H1 (cell line): ENCODE data around the gene PLXNA4. TPM values are rescaled to one million over a fixed set of nuclear protein-coding genes. Genes with fewer than 3 reads are reported as not detected.

Experiments used
- CTCF ChIA-PET: fragments of 300-600 bp; sonication (Branson Sonifier 250); formaldehyde crosslinking; loops from one replicate; lab custom pipeline; 2021; ENCODE audit not compliant: partially characterized antibody; lab: Charles Lee
- POLR2A ChIA-PET: fragments of 300-600 bp; sonication (Branson Sonifier 250); formaldehyde crosslinking; loops from one replicate; lab custom pipeline; 2021; ENCODE audit warnings: inconsistent platforms; ENCODE audit not compliant: partially characterized antibody; lab: Charles Lee
- DNase-seq, 2 experiments: peaks; one replicate each; pipeline versions ENCODE4 v3.0.0 to v3.0.0-alpha.2; 2010 to 2022; ENCODE audit warnings: low spot score in 2 of 2, low read depth in 1 of 2, mixed read lengths in 1 of 2
- FAIRE-seq: peaks from 2 replicates; lab custom pipeline; 2011; peaks lifted over from hg19 to GRCh38; lab: Jason Lieb, UNC
- H2AFZ ChIP-seq: 2 replicates; pipeline ENCODE4 v1.8.1; 2012; ENCODE audit warnings: low read length, inconsistent platforms
- H2AK5ac ChIP-seq: 2 replicates; pipeline ENCODE4 v1.6.1; 2013; ENCODE audit warnings: low read depth, low read length
- H2BK120ac ChIP-seq: replicated peaks from 2 replicates; pipeline ENCODE3; 2013; ENCODE audit warnings: low read depth, low read length, inconsistent platforms
- H2BK12ac ChIP-seq: 2 replicates; pipeline ENCODE4 v1.6.1; 2013; ENCODE audit warnings: low read depth, low read length
- H2BK15ac ChIP-seq: 2 replicates; pipeline ENCODE4 v1.6.1; 2013; ENCODE audit warnings: low read length
- H2BK20ac ChIP-seq: 2 replicates; pipeline ENCODE4 v1.6.1; 2013; ENCODE audit warnings: low read length
- H2BK5ac ChIP-seq: 2 replicates; pipeline ENCODE4 v1.6.1; 2013; ENCODE audit warnings: low read depth, low read length
- H3K14ac ChIP-seq: 2 replicates; pipeline ENCODE4 v1.6.1; 2013; ENCODE audit warnings: inconsistent platforms; ENCODE audit not compliant: insufficient read length
- H3K18ac ChIP-seq: 2 replicates; pipeline ENCODE4 v1.6.1; 2013; ENCODE audit warnings: low read length; ENCODE audit errors: extremely low read depth
- H3K23ac ChIP-seq: 2 replicates; pipeline ENCODE4 v1.6.1; 2013; ENCODE audit warnings: inconsistent platforms; ENCODE audit not compliant: insufficient read length
- H3K23me2 ChIP-seq: 2 replicates; pipeline ENCODE4 v1.6.1; 2013; ENCODE audit warnings: low read depth, low read length
- H3K27ac ChIP-seq: 2 replicates; pipeline ENCODE4 v1.6.1; 2011; ENCODE audit warnings: low read depth, low read length, inconsistent platforms
- H3K27me3 ChIP-seq, 4 experiments: replicated peaks in 1 of 4; 1 replicate in 1 of 4; 2 replicates in 3 of 4; pipeline versions ENCODE4 v1.6.1 to v1.8.1; 2011 to 2013; ENCODE audit warnings: low read length in 3 of 4, mild to moderate bottlenecking in 3 of 4, inconsistent platforms in 2 of 4, mixed read lengths in 2 of 4, moderate library complexity in 1 of 4; ENCODE audit not compliant: control insufficient read depth in 3 of 4, insufficient read depth in 3 of 4; ENCODE audit errors: extremely low read depth in 1 of 4
- H3K36me3 ChIP-seq, 4 experiments: 2 replicates each; pipeline versions ENCODE4 v1.6.1 to v1.8.1; 2011 to 2013; ENCODE audit warnings: mild to moderate bottlenecking in 4 of 4, low read length in 3 of 4, moderate library complexity in 2 of 4, control low read depth in 1 of 4, inconsistent platforms in 1 of 4; ENCODE audit not compliant: insufficient read depth in 4 of 4, control insufficient read depth in 2 of 4
- H3K4ac ChIP-seq: replicated peaks from 2 replicates; pipeline ENCODE3; 2013; ENCODE audit warnings: low read length, low read depth, mixed read lengths, inconsistent platforms; ENCODE audit not compliant: insufficient read length
- H3K4me1 ChIP-seq, 4 experiments: replicated peaks in 1 of 4; 1 replicate in 1 of 4; 2 replicates in 3 of 4; pipeline versions ENCODE4 v1.6.1 to v1.8.1; 2011 to 2013; ENCODE audit warnings: low read length in 3 of 4, inconsistent platforms in 2 of 4, mixed read lengths in 1 of 4; ENCODE audit not compliant: insufficient read depth in 4 of 4, control insufficient read depth in 3 of 4
- H3K4me2 ChIP-seq, 2 experiments: 2 replicates each; pipeline versions ENCODE4 v1.6.1 to v1.8.1; 2011 to 2013; ENCODE audit warnings: low read depth in 2 of 2, low read length in 2 of 2, control low read depth in 1 of 2, inconsistent platforms in 1 of 2, mild to moderate bottlenecking in 1 of 2; ENCODE audit not compliant: insufficient read depth in 1 of 2
- H3K4me3 ChIP-seq, 4 experiments: fragments of 200-600, 300-600 bp in 1 of 4; sonication (generic), shearing (Covaris generic), sonication (Bioruptor Twin) in 1 of 4; 2 replicates each; pipeline versions ENCODE4 v1.5.1 to v1.8.1; 2011 to 2016; ENCODE audit warnings: low read length in 4 of 4, low read depth in 3 of 4, control low read depth in 2 of 4, inconsistent platforms in 2 of 4, mild to moderate bottlenecking in 2 of 4, mixed read lengths in 1 of 4, moderate library complexity in 1 of 4; ENCODE audit not compliant: insufficient read depth in 2 of 4; ENCODE audit errors: extremely low read depth in 1 of 4
- H3K56ac ChIP-seq: replicated peaks from 2 replicates; pipeline ENCODE3; 2013; ENCODE audit warnings: low read depth, mild to moderate bottlenecking, mixed read lengths, low read length, inconsistent platforms; ENCODE audit not compliant: insufficient read length
- H3K79me1 ChIP-seq: 2 replicates; pipeline ENCODE4 v1.6.1; 2013; ENCODE audit warnings: low read depth, low read length, control low read depth
- H3K79me2 ChIP-seq, 2 experiments: 2 replicates each; pipeline versions ENCODE4 v1.6.1 to v1.8.1; 2012 to 2013; ENCODE audit warnings: low read length in 2 of 2, mild to moderate bottlenecking in 2 of 2, inconsistent platforms in 1 of 2; ENCODE audit not compliant: insufficient read depth in 2 of 2, control insufficient read depth in 1 of 2
- H3K9ac ChIP-seq, 4 experiments: replicated peaks in 1 of 4; 1 replicate in 1 of 4; 2 replicates in 3 of 4; pipeline versions ENCODE4 v1.6.1 to v1.8.1; 2011 to 2013; ENCODE audit warnings: low read depth in 3 of 4, low read length in 3 of 4, control low read depth in 2 of 4, mild to moderate bottlenecking in 2 of 4, moderate library complexity in 2 of 4, inconsistent platforms in 1 of 4; ENCODE audit errors: extremely low read depth in 1 of 4
- H3K9me3 ChIP-seq, 2 experiments: 2 replicates each; pipeline versions ENCODE4 v1.6.1 to v1.8.1; 2012 to 2013; ENCODE audit warnings: mild to moderate bottlenecking in 2 of 2, moderate library complexity in 2 of 2, control low read depth in 1 of 2, inconsistent platforms in 1 of 2, low read depth in 1 of 2, low read length in 1 of 2, mixed read lengths in 1 of 2; ENCODE audit not compliant: insufficient read depth in 2 of 2
- H4K20me1 ChIP-seq, 2 experiments: replicated peaks in 1 of 2; 2 replicates each; pipeline versions ENCODE3 to v1.8.1; 2011 to 2013; ENCODE audit warnings: inconsistent platforms in 2 of 2, low read length in 2 of 2, mild to moderate bottlenecking in 1 of 2; ENCODE audit not compliant: insufficient read depth in 2 of 2, control insufficient read depth in 1 of 2
- H4K5ac ChIP-seq: 2 replicates; pipeline ENCODE4 v1.6.1; 2013; ENCODE audit warnings: low read length, low read depth, mixed read lengths, inconsistent platforms; ENCODE audit not compliant: insufficient read length
- H4K8ac ChIP-seq: 2 replicates; pipeline ENCODE4 v1.8.0; 2013; ENCODE audit warnings: mild to moderate bottlenecking, moderate library complexity, low read length, inconsistent platforms; ENCODE audit not compliant: insufficient read depth; ENCODE audit errors: extremely low read depth
- H4K91ac ChIP-seq: replicated peaks from 2 replicates; pipeline ENCODE3; 2013; ENCODE audit warnings: low read length, mixed read lengths, inconsistent platforms; ENCODE audit not compliant: insufficient read length
- ATF3 ChIP-seq: IDR thresholded peaks from 2 replicates; pipeline ENCODE4 v1.6.1; 2011; ENCODE audit warnings: low read depth, mild to moderate bottlenecking, low read length; ENCODE audit not compliant: insufficient read depth
- BCL11A ChIP-seq, 2 experiments: IDR thresholded peaks; one replicate each; pipeline ENCODE4 v1.6.1; 2011; ENCODE audit warnings: low read depth in 2 of 2, low read length in 2 of 2, mild to moderate bottlenecking in 2 of 2
- BRCA1 ChIP-seq: IDR thresholded peaks from 2 replicates; pipeline ENCODE4 v1.6.1; 2012; ENCODE audit warnings: low read depth, low read length, improper control_type of control experiment
- CEBPB ChIP-seq: IDR thresholded peaks from 2 replicates; pipeline ENCODE4 v1.6.1; 2012; ENCODE audit warnings: low read depth, low read length
- EZH2 ChIP-seq: fragments of 200-600 bp; sonication (generic); IDR thresholded peaks from 2 replicates; pipeline ENCODE4 v1.7.1; 2012; ENCODE audit warnings: low read depth, mild to moderate bottlenecking, moderate library complexity, low read length, inconsistent platforms; ENCODE audit not compliant: severe bottlenecking
- FOSL1 ChIP-seq: IDR thresholded peaks from 2 replicates; pipeline ENCODE4 v1.6.1; 2011; ENCODE audit warnings: mild to moderate bottlenecking, low read depth, low read length, moderate library complexity; ENCODE audit not compliant: insufficient read depth
- GABPA ChIP-seq: IDR thresholded peaks from 2 replicates; pipeline ENCODE4 v1.6.1; 2011; ENCODE audit warnings: mild to moderate bottlenecking, low read length, moderate library complexity, borderline replicate concordance; ENCODE audit not compliant: insufficient read depth
- KDM5A ChIP-seq: fragments of 200-600 bp; IDR thresholded peaks from 2 replicates; pipeline ENCODE4 v1.7.1; 2012; ENCODE audit warnings: mild to moderate bottlenecking, low read length, inconsistent platforms, mixed read lengths
- MAFK ChIP-seq: IDR thresholded peaks from 2 replicates; pipeline ENCODE4 v1.6.1; 2012; ENCODE audit warnings: low read depth, mild to moderate bottlenecking, improper control_type of control experiment, low read length
- POLR2A ChIP-seq, 2 experiments: IDR thresholded peaks; 1 replicate in 1 of 2; 2 replicates in 1 of 2; pipeline ENCODE4 v1.6.1; 2011; ENCODE audit warnings: low read depth in 2 of 2, low read length in 2 of 2, mild to moderate bottlenecking in 2 of 2; ENCODE audit errors: control extremely low read depth in 1 of 2
- WGBS, 2 experiments: shearing (Covaris generic) in 1 of 2; methylation state at CpG; one replicate each; pipeline versions ENCODE4 v1.1.6 to v1.1.7; 2013 to 2015; ENCODE audit warnings: low lambda C conversion rate in 2 of 2, mixed read lengths in 2 of 2, inconsistent platforms in 1 of 2, low coverage in 1 of 2, missing lambda C conversion rate in 1 of 2; ENCODE audit not compliant: insufficient replicate concordance in 2 of 2, insufficient coverage in 1 of 2, insufficient read length in 1 of 2; ENCODE audit errors: extremely low coverage in 1 of 2, missing lambda C conversion rate in 1 of 2; 5-methylcytosine and 5-hydroxymethylcytosine counted together
- polyA plus RNA-seq, 7 experiments: library from polyadenylated mRNA; depleted of rRNA in 3 of 7; stranded (reverse) in 5 of 7; unstranded in 2 of 7; fragments of >200 nt in 5 of 7; fragments of 200-250 nt in 2 of 7; gene quantifications; 1 replicate in 5 of 7; 2 replicates in 1 of 7; 4 replicates in 1 of 7; pipeline versions ENCODE4 v1.2.1 to v1.2.3, GENCODE V29; 2011 to 2013; ENCODE audit warnings: missing spikeins in 2 of 7, mixed read lengths in 2 of 7
- total RNA-seq: library from RNA; stranded (reverse); fragmentation: NEBNext Ultra II Directional; extraction: Animal tissue kit (Norgen Biotek cat#: 25700); gene quantifications from 2 replicates; pipeline ENCODE4 v1.2.1, GENCODE V29; 2021

PLXNA4 gene
- total and polyA plus RNA-seq, 2 of the 8 experiments (the other 6 are each of a cell fraction or from before 2014, with no cell fraction given) = 0.76 to 0.79 TPM

DNA sequence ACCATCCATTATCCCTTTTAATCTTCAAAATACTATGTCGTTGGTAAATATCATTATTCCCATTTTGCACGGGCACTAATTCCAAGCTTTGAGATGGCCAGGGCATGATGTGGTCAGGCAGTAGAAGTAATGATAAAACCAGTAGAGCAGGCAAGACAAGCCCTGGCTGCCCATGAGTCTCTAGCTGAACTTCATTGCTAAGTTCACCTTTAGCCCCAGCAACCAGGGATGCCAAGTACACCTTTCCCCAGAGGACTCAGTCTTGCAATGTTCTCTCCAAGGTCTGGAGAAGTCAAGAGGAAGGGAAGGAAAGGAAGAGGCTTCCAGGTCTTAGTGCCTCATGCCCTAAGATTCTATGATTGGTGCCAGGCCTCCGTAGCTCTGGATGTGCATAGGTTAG is 203.2 kb downstream of the PLXNA4 start:
- Histone ChIP-seq H4K8ac (no peak overlapping the region), H3K27ac (no peak overlapping the region), H3K9ac (no peak overlapping the region), H3K4me3 (no peak overlapping the region), H3K27me3 (no peaks in the 10 kb centered on the region; a peak in 1 of 7 replicates)
- TF ChIP-seq ATF3 (no peak), MAFK (no peak), BRCA1 (no peak), GABPA (no peak), CEBPB (no peak), KDM5A (no peak), FOSL1 (no peak), BCL11A (IDR thresholded peaks at IDR 0.05; ENCODE audit: low read depth in 2 of 2, low read length in 2 of 2) (no peak), EZH2 (no peak), POLR2A (IDR thresholded peaks at IDR 0.05; ENCODE audit: control extremely low read depth in 1 of 2, low read depth in 2 of 2, low read length in 2 of 2) (no peak)
- TF ChIP-seq, all 59 proteins: peak for 0
- H3K79me1 ChIP-seq = no peaks in the 10 kb centered on the region
- no peak overlapping the region for H3K4ac ChIP-seq
- ChIA-PET CTCF (interaction anchor here (0.9 kb wide), 1 partner anchor 37 kb away, joined by 3 read pairs; no protein-coding TSS in a partner anchor), POLR2A (no interaction called here)
- 95% methylated on average over 3 of the region's 3 CpGs; no CpG with 5 or more reads in 1 of the 2 experiments for WGBS, 2 experiments
- no peak overlapping the region for H2BK15ac ChIP-seq
- no peak overlapping the region for H2BK120ac ChIP-seq
- no peak overlapping the region for H2BK5ac ChIP-seq
- H3K4me2 ChIP-seq = no peak overlapping the region
- H2AK5ac ChIP-seq = no peak overlapping the region
- no peak overlapping the region for H2AFZ ChIP-seq
- peaks cover 0 to 3% (median 0%) of the 10 kb centered on the region in 4 experiments; a peak in 1 of 7 replicates for H3K4me1 ChIP-seq
- no peaks in the 10 kb centered on the region for H3K23me2 ChIP-seq
- no peak for DNase-seq
- no peaks in the 10 kb centered on the region for H3K36me3 ChIP-seq
- H3K23ac ChIP-seq = no peak overlapping the region
- FAIRE-seq = no peak
- no peak overlapping the region for H4K91ac ChIP-seq
- H3K79me2 ChIP-seq = no peaks in the 10 kb centered on the region
- H3K9me3 ChIP-seq = no peaks in the 10 kb centered on the region
- no peak overlapping the region for H4K5ac ChIP-seq
- H2BK12ac ChIP-seq = no peak overlapping the region
- no peak overlapping the region for H3K18ac ChIP-seq
- H3K56ac ChIP-seq = no peak overlapping the region
- H2BK20ac ChIP-seq = no peak overlapping the region
- no peak overlapping the region for H3K14ac ChIP-seq
- no peaks in the 10 kb centered on the region for H4K20me1 ChIP-seq
